Measurements from ENCODE around the gene C16orf74. TPM values are rescaled to one million over a fixed set of nuclear protein-coding genes. Genes with fewer than 3 reads are reported as not detected.

C16orf74 gene
- total and polyA plus RNA-seq, 2 of the 13 experiments (the other 11 are each of a cell fraction or from before 2014, with no cell fraction given), result 0.13 to 0.29 TPM

- no peak for TF ChIP-seq ZBTB2 (CRISPR knock-in tag; IDR thresholded peaks at IDR 0.05; ENCODE audit: low read depth)
- TF ChIP-seq ASH2L (IDR thresholded peaks at IDR 0.05; ENCODE audit: insufficient read length, low read depth, low read length), result no peak
- no peak for TF ChIP-seq ZNF580 (CRISPR knock-in tag; IDR thresholded peaks at IDR 0.05; ENCODE audit: borderline replicate concordance, low read depth)
- no peak for TF ChIP-seq IKZF5 (CRISPR knock-in tag; IDR thresholded peaks at IDR 0.05)
- no peak for TF ChIP-seq ZNF280D (CRISPR knock-in tag; IDR thresholded peaks at IDR 0.05)
- no peak for TF ChIP-seq MIER2 (CRISPR knock-in tag; IDR thresholded peaks at IDR 0.05)
- no peak for TF ChIP-seq ZNF672 (CRISPR knock-in tag; IDR thresholded peaks at IDR 0.05)
- no peak for TF ChIP-seq MTA3 (CRISPR knock-in tag; IDR thresholded peaks at IDR 0.05)
- TF ChIP-seq NCOA1 (CRISPR knock-in tag; IDR thresholded peaks at IDR 0.05), result no peak
- TF ChIP-seq PHF21A (CRISPR knock-in tag; IDR thresholded peaks at IDR 0.05), result no peak
- no peak for TF ChIP-seq CBX2 (IDR thresholded peaks at IDR 0.05; ENCODE audit: low read depth, low read length)
- no peak for TF ChIP-seq CBX2 (CRISPR knock-in tag; IDR thresholded peaks at IDR 0.05; ENCODE audit: low read depth)
- no peak for TF ChIP-seq RNF219 (CRISPR knock-in tag; IDR thresholded peaks at IDR 0.05)
- TF ChIP-seq ZBTB42 (CRISPR knock-in tag; IDR thresholded peaks at IDR 0.05), result no peak
- TF ChIP-seq ZNF329 (CRISPR knock-in tag; IDR thresholded peaks at IDR 0.05; ENCODE audit: low read depth), result no peak
- no peak for TF ChIP-seq ZNF557 (CRISPR knock-in tag; IDR thresholded peaks at IDR 0.05)
- TF ChIP-seq ZNF530 (CRISPR knock-in tag; IDR thresholded peaks at IDR 0.05; ENCODE audit: low read depth), result no peak
- TF ChIP-seq ZNF34 (CRISPR knock-in tag; IDR thresholded peaks at IDR 0.05; ENCODE audit: borderline replicate concordance), result no peak
- TF ChIP-seq YY1 (IDR thresholded peaks at IDR 0.05; ENCODE audit: insufficient read depth, insufficient replicate concordance, low read depth, low read length), result no peak
- 0 out of 2 replicates have a peak, but pooled peaks have one; percentile 30 for TF ChIP-seq ZNF292 (CRISPR knock-in tag; IDR thresholded peaks at IDR 0.05; ENCODE audit: borderline replicate concordance, low read depth)
- TF ChIP-seq ARNTL (CRISPR knock-in tag; IDR thresholded peaks at IDR 0.05), result no peak
- no peak for TF ChIP-seq ZNF276 (CRISPR knock-in tag; IDR thresholded peaks at IDR 0.05; ENCODE audit: low read depth)
Measured at GRCh38 chr16:85720302-85720637, 30.6 kb downstream of the C16orf74 start (continued).
